ENCODE data around the gene DLG4.

Gene DLG4

GRCh38 chr17:7229504-7229903 lies 9.9 kb upstream of the DLG4 start:
- DNase-seq (ENCODE audit: low read depth, low spot score): no peak

- DNase-seq (ENCODE audit: low read depth, low spot score): no peak
Measured at GRCh38 chr17:7228920-7229319, 9.3 kb upstream of the DLG4 start.

- no peak for DNase-seq (ENCODE audit: low read depth, low spot score)
Measured at GRCh38 chr17:7226721-7227710, 7.4 kb upstream of the DLG4 start.

DNA sequence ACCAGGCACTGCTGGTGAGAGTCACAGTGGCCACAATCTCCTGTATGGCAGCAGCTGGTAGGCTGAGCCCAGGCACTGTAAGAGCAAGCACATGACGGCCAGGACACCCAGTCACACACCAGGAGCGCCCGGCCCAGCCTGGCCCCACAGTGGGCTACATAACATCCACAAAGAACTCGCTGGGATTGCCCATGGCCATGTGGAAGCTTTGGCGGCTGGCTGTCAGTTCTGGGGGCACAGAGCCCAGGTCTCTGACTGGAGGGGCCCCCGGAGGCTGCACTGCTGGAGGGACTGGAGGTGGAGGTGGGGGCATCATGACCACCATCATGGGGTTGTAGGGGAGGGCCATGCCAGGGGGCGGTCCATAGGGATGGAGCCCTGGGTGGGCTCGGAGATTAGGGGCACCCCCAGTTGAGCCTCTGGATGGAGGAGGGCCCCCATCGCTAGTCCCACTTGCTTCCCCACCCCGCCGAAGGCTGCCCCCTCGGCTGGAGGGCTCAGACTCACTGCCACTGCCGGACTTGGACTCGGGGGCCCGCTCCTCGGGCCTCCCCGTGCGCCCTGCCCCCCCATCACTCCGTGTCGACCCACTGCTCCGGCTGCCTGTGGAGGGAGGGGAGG lies 6.2 kb upstream of the DLG4 start:
- DNase-seq (ENCODE audit: low read depth, low spot score): no peak

- no peak for DNase-seq (ENCODE audit: low read depth, low spot score)
Measured at GRCh38 chr17:7224661-7225111, 5.0 kb upstream of the DLG4 start.

- DNase-seq (ENCODE audit: low read depth, low spot score): no peak
Measured at GRCh38 chr17:7224110-7224509, 4.5 kb upstream of the DLG4 start.

DNA sequence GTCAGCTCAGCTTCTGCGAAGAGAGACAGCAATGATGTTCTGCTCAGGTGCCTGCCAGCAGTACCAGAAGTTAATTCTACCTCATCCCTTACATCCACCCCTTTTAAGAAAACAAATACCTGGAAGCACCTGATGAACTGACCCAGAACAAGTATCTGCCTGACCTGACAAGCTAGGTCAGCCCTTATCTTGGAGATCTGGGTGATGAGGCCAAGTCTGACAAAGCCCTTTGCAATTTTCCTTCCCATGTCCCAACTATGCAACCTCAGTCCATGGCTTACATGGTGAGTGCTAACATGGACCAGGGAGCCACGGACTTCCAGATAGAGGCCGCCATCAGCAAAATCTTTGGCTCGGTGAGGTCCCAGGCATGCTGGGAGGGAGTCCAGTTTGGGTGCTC lies 3.7 kb upstream of the DLG4 start:
- DNase-seq (ENCODE audit: low read depth, low spot score): no peak

DNA sequence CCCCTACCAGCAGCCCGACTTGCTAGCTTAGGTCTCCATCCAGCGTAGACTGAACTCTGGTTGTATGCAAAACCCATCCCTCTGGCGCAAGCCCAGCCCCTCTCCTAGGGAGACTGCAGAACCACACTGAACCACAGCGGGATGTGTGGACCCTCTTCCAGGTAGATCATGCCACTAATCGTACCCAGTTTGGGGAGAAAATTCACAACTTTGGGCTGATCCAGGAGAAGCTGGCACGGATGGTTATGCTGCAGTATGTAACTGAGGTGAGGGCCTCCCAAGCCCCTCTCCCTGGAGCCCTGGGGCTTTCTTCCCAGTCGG lies 3.3 kb upstream of the DLG4 start:
- no peak for DNase-seq (ENCODE audit: low read depth, low spot score)

- no peak for DNase-seq (ENCODE audit: low read depth, low spot score)
Measured at GRCh38 chr17:7222093-7222971, 2.7 kb upstream of the DLG4 start.

GRCh38 chr17:7221278-7222092 lies 1.8 kb upstream of the DLG4 start:
- DNase-seq (ENCODE audit: low read depth, low spot score): no peak

- no peak for DNase-seq (ENCODE audit: low read depth, low spot score)
Measured at GRCh38 chr17:7220593-7221277, 1.1 kb upstream of the DLG4 start.

DNA sequence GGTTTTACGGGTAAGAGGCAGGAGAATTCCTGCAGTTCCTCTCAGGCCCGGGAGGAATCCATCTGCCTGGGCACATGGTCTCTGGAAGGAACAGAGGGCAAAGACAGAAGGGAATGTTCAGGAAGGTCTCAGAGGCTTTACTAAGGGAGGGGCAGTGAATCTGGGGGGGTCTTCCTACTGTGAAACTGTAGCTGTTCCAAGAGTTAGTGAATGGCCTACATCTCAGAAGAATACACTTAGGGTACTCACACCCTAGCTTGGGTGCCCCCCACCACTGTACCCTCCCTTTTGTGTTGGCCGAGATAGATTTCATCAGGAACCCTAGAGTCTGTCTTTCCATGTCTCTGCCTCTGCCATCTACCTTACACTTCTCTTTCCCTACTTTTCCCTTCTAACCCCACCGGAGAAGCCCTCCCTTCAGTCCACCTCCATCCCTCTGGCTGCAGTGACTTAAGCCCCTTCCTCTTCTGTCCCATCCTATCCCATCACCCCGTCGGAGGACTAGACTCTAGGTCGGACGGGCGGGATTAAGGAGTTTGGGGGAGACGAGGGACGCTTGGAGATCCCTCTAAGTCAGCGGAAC lies 316 bp downstream of the DLG4 start:
- DNase-seq (ENCODE audit: low read depth, low spot score): no peak

DNA sequence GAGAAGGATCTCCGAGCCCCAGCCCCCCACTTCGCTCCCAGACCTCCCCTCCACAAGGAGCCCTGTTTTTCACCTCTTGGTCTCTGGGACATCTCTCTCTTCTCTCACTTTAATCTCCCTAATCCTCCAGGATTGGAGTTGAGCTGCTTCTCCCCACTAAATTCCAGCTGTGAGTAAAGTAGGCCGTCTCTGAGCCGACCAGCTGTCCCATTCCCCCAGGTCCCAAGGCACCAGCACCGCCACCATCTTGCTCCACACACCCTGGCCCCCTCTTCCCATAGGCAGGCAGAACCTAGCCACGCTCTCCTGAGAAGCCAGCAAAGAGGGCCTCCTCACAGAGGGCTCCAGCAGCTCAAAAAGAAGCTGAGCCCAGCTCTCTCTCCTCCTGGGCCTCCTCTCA lies 878 bp downstream of the DLG4 start:
- DNase-seq (ENCODE audit: low read depth, low spot score): no peak

- DNase-seq (ENCODE audit: low read depth, low spot score): no peak
Measured at GRCh38 chr17:7218166-7218565, 1.5 kb downstream of the DLG4 start.

DNA sequence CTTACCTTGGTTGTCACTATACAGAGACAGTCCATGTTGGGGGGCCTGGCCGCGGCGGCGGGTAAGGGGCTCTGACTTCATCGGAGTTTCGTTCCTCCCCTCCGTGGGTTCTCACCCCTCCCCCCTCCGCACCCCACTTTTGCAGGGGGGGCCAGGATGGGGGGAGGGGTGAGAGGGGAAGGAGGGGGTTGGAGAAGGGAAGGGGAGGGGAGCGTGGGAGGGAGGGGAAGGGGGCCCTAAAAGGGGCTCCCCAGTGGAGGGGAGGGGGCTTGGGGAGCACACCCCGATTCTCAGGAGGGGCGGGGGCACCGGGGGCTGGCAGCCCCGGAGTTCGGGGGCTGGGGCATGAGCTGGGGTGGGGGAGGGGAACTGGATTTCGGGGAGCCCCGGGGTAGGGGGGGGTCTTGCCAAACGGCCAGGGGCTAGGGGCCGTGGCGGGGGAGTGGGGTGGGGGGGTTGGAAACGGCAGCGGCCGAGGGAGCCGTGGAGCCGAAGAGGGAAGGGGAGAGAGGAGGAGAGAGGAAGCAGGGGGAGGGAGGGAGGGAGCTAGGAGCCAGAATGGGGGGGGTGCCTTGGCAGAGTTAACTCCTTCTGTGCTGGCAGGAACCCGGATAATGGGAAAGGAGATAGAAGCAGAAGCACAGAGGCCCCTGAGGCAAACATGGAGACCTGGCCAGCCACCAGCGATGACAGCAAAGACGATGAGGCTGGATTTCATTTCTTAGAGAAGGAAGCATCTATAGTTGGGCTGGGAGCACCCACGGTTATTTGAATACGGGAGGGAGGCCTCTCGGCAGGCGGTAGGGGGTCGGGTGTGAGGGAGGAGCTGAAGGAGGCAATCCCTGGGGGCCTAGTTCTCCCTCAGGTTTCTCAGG lies 2.3 kb downstream of the DLG4 start:
- no peak for DNase-seq (ENCODE audit: low read depth, low spot score)

DNA sequence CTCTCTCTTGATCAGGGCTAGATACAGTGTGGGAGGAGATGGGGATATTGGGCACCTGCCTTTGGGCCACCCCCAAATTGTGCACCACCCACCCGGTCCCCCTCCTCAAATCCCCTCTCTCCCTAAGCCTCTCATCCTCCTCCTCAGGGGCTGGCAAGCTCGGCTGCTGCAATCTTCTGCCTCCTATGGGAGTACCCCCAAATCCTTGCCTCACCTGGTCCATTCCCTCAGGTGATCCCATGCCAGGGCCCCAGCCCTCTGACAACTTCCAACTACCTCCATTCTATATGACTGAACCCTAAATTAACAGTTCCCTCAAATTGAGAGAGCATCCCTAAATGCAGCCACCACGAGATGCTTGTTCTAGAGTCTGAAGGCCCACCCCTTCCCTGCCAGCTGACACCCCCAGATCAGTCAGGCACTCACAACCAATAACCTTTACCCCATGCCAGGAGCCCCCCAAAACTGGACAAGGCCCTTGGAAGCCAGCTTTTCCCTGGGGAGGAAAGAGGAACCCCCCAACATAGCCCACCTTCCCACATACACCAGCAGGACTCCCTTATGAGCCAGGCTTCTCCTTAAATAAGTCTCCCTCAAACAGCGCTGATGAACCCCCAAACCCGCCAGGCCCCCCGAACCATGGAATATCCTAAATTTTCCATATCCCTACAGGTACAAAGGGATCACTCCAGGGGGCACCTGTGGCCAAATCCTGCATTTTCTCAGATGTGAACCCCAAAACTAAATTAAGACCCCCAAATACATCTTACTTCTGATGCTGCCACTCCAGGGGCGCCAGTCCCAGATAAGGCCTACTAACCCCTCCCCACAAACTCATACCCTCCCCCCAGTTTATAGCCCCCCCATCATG lies 3.2 kb downstream of the DLG4 start:
- DNase-seq (ENCODE audit: low read depth, low spot score): no peak

DNA sequence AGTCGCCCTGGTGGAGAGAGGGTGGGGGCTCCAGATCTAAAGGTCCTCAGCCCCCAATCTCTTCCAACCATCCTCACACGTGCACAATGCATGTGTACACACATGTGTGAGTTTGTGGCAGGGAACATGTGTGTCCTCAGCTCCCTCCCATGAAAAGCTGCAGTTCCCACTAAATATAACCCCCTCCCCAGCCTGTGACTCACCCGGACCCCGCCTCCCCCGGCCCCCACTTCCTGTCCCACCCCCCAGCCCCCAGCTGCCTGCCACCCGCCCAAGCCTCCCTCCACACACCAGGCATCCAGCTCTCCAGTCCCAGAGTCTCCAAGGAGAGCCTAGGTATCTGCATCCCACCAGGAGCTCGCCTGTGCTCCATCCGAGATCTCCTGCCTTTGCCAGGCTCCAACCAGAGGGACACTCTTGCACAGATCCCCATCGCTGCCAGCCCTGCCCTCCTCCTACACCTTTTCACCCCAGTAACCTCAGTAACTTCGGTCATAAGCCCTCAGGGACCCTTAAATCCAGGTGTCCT lies 3.9 kb downstream of the DLG4 start:
- DNase-seq (ENCODE audit: low read depth, low spot score): no peak

DNA sequence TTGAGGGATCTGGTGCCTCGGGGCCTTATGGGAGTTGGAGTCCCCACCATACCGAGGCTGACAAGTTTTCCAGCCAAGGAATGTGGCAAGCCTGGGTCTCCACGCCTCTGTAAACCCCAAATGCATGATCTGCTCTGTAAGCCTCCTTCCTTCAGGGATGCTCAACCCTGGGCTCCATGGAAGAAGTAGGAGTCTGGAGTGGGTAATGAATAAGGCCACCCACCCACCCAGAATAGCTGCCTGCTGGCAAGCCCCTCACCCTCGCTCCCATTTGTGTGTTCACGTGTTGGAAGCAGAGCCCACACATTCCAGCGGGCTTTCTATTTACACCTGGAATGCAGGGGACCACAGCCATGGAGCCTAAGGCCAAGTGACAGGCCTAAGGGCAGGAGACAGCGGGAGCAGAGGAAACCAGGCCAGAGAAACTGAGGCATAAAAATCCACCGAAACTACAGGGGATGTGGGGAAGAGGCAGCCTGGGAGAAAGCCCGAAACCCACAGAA lies 4.4 kb downstream of the DLG4 start:
- no peak for DNase-seq (ENCODE audit: low read depth, low spot score)
